GM18508 (cell line): ENCODE results near the gene PRKG1.

Source experiments
- ATAC-seq: cut with Tn5 transposase; IDR thresholded peaks from one replicate; pipeline ENCODE4 v1.9.1; 2021; ENCODE audit warnings: moderate number of reproducible peaks; ENCODE audit not compliant: insufficient read depth, unreplicated experiment

Gene PRKG1

DNA sequence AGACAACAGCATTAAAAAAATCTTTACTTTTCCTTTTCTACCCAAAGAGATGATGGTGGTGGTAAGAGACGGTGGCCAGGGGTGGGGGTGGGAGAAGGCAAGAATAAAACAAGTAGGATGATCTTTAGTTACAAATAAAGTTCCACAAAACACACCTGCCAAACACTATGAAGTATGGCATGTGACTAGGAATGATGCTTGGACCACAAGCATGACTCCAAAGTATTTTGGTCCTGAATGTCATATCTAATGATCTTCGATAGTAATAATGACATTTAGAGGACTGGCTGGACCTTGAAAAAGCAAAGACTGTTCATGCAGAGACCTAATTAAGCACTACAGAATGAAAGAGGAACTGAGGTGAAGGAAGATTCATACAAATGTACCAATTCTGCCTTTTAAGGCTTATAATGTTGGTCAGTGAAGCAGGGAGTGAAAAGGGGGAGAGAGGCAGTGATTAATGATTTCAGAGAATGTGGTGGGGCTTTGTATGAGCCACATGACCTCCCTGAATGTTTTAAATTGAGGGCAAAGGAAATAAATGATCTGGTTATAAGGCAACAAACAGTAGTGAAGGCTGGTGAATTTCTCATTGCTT lies 1210.2 kb downstream of the PRKG1 start:
- ATAC-seq: peak; percentile 62

DNA sequence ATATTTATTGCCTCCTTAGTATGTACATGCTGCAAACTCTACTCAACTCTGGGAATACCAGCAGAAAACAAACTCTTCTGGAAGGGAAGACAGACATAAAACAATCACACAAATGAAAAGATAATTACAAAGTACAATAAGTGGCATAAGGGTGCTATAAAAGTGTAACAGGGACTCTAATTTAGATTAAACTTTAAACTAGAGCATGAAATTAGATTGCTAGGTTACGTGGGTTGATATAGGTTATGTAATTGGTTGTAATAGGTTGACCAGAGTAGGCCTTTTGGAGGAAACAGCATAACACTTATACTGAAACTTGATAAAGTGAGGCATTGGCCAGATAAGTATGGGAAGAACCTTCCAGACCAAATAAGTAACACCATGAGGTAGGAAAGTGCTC lies 1213.6 kb downstream of the PRKG1 start:
- no peak for ATAC-seq

DNA sequence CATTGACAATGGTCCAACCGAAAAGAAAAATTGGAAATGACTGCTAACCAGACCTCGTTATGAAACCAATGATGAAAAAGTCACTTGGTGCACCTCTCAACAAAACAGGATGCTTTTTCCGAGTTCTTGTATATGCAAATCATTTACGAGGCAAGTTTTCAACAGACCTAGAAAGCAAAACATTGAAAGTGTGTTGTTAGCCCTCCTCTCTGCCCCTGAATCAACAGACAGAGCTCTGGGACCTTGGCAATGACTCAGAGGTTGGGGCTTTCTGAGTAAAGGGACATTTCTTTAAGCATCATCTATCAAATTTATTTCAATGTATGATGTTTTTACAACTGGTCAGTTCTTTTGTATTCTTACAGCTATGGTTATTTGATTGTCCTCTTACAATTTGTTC lies 1223.5 kb downstream of the PRKG1 start:
- ATAC-seq: no peak

DNA sequence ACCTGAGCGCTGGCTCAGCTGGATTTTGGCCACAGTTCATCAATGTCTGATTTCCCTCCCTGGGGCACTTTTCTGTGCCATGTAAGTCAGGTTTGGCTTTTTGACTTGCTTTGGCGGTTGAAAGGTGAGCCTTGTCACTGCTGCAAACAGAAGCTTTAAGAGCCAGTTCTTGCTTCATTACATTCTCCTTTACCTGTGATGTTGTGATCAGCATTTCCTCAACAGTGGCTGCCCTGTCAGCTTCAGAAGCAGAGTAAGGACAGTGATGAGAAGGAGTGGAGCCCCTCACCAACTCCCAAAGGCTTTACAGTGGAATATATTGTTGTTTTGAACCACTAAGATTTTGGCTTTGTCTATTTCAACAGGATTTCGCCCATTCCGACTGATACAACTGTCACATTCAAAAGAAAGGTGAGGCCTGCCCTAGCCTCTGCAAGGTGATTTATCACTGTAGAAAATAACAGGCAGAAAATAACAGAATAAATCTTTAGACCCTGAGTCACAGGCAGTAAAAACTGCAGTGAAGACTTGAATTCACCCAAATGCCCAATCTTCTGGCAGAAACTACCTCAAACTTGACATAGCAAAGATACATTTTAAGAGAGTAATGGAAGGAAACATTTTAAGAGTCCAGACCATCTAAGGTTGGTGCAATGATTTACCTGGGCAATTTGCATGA lies 1226.5 kb downstream of the PRKG1 start:
- ATAC-seq: no peak

DNA sequence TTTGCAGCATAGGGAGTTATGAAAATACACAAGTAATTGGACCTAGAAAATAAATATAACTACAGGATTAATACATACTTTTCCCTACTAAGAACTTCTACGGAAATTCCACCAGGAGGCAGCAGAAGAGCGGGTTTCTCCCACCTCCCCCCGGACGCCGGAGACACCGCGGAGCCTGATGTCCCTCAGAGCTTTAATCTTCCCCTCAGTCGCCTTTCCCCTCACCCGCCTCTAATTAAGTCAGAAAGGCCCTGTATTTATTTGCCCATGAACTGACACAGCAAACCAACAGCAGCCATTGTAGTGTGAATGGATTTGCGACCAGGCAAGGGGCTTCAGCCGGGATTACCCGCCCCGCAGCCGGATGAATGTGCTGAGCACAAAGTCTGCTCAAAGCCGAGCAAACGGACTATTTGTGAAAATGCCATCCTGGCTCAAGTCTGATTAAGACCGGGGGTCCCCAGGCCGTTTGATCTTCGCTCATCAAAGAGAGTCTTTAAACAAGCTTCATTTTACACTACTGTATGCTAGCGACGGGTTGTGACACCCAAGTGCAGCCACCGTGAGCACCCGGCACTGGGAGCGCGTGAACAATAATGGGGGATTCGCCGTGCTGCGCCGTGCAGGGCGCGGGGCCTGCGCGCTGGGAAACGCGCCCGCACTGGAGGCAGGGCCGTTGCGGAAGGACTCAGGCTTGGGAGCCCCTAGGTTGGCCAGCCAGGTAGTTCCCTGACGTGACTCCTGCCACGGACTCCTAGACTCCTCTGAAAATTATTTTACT lies 1234.2 kb downstream of the PRKG1 start:
- peak; percentile 76 for ATAC-seq

DNA sequence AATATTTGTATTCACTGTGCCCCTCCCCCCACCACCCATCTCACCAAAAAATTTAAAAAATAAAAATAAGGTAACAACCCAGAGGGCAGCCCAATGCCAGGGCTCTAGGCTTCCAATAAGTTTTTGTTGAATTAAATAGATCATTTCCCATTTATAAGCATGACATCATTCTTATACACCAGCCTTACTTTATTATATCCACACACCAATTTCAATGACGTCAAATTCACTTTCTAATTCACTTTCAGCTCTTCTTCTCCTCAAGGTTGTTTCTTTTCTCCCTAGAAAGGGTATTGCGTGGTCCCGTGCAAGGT lies 1238.6 kb downstream of the PRKG1 start:
- no peak for ATAC-seq

DNA sequence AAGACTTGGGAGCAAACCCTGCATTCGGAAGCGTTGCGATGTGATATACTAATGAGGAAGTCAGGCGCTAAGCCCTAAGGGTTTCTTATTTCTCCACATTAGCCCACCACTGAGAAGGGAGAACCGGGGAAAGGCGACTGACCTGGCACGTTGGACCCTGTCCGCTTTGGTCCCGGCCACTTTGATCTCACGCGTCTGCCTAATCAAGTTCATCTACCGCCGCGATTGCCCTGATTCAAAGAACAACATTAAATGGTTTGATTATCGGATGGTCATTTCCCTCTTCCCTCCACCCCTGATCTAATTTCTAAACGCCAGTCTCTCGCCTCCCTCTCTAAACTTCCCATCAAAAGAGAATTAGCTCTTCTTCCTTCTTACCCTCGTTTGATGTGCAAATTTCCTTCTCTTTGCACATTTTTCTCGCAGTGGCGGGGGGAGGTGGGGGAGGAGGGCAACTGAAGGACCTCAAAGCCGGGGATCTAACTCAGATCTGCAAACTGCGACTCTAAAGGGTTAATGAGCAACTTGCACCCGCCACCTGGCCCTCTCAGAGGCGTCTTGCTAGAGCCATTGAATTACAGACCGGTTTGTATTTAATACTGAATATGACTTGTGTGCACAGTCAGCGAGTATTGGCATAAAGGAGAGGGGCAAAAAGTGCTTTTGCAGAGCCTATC lies 1239.1 kb downstream of the PRKG1 start:
- ATAC-seq: no peak

DNA sequence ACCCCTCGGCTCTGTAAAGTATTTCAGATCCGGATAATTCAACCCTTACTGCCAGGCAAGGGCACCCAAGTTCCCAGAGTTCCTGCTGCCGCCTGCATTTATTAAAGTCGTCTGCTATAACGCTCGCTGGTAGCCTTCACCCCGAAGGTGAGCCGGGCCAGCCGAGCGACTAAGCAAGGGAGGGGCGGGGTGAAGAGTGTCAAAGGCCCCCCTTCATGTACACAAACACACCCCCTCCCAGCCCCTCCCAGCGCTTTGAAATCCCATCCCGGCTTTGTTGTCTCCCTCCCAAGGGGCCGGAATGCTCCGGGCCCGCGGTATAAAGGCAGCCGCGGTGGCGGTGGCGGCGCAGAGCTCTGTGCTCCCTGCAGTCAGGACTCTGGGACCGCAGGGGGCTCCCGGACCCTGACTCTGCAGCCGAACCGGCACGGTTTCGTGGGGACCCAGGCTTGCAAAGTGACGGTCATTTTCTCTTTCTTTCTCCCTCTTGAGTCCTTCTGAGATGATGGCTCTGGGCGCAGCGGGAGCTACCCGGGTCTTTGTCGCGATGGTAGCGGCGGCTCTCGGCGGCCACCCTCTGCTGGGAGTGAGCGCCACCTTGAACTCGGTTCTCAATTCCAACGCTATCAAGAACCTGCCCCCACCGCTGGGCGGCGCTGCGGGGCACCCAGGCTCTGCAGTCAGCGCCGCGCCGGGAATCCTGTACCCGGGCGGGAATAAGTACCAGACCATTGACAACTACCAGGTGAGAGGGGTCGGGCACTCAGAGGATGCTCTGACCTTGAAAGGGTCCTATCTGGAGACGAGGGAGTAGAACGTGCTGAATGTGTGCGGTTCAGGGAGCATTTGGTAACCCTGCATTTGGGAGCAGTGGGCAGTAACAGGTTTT lies 1239.9 kb downstream of the PRKG1 start, which contains the start of gene DKK1:
Gene DKK1 (plus strand): TSS at position 349 of the 889 bp plus-strand sequence. CDS start 154 bp downstream, at position 503.
- no peak for ATAC-seq

DNA sequence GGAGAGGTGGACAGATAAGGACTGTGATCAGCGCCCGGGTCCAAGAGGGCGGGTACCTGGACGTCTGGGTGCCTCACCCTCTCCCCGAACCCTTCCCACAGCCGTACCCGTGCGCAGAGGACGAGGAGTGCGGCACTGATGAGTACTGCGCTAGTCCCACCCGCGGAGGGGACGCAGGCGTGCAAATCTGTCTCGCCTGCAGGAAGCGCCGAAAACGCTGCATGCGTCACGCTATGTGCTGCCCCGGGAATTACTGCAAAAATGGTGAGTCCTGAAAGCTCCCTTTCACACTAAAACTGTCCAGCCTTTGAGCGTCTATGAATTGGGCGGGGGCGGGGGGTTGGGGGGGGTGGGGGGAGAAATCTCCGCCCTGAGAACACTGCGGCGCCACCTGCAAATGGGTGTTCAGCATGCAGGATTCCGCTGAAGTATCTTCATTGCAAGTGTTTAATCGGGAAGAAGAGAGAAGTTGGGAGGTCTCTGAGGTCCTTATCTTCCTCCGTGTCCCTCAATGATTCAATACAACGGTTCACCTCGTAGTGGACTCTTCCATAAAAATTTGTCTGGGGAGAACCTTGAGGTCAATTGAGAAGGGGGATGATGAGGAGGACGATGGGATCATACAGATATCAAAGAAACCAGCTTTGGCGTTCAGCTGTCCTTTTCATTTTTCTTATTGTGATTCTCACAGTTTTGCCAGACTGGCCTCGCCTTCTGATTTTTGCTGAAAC lies 1240.7 kb downstream of the PRKG1 start:
- no peak for ATAC-seq

DNA sequence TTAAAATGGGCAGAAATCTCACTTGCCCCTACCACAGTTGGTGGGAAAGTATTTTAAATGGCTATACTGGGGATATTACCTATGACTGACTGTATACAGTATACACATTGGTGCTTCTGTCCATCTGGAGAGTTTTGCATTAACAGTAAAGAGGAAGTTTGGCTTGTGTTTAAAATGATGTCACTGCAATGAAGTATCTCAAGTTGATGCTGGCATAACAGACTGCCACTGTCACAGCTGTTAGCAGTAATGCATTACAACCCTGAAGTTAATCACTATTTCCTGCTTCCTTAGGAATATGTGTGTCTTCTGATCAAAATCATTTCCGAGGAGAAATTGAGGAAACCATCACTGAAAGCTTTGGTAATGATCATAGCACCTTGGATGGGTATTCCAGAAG lies 1241.7 kb downstream of the PRKG1 start:
- ATAC-seq: no peak

DNA sequence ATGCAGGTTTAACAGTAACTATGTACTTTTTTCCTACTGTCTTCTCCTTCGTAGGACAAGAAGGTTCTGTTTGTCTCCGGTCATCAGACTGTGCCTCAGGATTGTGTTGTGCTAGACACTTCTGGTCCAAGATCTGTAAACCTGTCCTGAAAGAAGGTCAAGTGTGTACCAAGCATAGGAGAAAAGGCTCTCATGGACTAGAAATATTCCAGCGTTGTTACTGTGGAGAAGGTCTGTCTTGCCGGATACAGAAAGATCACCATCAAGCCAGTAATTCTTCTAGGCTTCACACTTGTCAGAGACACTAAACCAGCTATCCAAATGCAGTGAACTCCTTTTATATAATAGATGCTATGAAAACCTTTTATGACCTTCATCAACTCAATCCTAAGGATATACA lies 1242.2 kb downstream of the PRKG1 start:
- ATAC-seq: no peak

DNA sequence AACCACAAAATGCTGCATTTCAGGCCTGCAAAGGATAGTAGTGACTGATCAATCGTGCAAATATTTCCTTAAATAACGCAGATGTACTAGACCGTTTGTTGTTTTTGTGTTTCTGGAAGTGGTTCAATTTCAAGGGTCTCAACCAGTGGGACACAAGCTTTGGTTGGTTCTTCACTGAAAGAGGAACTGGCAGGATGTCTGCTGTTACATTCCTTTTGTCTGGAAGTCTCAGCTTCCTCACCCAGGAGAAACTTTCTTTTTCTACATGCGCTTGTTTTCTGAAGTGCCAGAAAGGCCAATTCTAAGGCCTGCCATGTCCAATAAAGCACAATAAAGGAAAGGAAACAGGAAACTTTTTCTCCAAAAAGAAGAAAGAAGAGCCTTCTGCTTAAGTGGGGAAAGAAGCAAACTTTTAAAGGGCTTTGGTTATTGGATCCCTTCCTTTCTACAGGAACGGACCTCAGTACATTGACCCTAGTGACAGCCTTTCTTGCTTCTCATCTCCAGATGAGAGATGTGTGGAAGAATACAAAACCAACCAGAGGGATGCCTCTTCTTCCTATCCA lies 1243.9 kb downstream of the PRKG1 start:
- no peak for ATAC-seq

DNA sequence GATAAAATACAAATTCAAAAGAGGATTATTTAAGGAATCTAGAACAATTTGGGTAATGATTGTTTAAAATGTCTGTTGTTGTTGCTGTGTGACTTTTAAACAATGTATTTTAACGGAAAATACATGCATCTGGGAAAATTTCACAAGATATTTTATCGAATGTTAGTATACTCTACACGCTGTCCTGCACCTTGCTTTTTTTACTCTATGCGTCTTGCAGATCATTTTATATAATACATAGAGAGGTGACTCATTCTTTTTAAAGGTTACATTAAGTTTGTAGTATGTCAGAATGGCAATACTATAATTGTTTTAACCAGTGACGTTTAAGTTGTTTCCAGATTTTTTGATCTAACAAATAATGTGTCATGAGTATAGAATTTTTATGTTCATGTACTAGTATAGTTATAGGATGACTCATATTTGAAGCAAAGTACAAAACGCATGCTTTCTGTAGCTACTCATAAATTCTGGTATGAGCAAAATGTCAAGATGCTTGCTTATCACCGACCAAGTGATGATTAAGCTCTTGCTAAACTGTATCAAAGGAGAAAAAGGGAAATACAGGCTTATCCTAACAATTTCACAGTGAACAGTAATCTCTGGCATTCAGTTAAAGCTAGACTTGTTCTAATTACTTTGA lies 1244.7 kb downstream of the PRKG1 start:
- ATAC-seq: no peak

DNA sequence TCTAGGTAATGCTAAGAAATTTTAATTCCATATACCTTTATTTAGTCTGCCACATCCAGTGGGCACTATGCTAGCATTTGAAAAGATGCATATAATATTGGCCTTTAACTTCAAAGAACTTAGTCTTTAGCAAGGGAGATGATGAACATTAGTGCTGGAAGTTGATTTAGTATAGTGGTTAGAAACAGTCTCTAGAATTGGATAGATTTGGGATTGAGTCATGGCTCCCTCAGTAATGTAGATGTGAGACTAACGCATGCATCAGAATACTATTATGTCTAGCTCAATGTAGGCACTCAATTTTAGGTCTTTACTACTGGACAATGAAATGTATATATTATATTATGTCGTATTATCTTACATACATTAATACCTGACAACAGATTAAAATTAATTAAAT lies 1245.6 kb downstream of the PRKG1 start:
- ATAC-seq: no peak

DNA sequence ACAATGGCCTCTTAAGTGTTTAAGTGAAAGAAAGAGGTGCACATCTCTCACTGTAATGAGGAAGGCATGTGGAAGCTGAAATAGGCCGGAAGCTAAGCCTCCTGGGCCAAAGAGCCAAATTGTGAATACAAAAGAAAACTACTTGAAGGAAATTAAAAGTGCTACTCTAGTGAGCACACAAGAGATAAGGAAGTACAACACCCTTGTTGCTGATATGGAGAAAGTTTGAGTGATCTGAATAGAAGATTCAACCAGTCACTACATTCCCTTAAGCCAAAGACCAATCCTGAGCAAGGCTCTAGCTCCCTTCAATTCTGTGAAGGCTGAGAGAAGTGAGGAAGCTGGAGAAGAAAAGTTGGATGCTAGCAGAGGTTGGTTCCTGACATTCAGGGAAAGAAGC lies 1248.0 kb downstream of the PRKG1 start:
- no peak for ATAC-seq

DNA sequence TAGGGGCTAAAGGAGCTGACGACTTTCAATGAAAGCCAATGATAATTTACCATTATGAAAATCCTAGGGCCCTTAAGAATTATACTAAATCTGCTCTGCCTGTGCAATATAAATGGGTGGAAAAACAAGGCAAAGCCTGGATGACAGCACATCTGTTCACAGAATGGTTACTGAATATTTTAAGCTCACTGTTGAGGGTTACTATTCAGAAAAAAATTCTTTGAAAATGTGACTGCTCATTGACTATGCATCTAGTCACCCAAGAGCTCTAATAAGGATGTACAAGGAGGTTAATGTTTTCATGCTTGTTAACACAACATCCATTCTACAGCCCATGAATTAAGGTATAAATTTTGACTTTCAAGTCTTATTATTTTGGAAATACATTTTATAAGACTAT lies 1248.6 kb downstream of the PRKG1 start:
- ATAC-seq: no peak

DNA sequence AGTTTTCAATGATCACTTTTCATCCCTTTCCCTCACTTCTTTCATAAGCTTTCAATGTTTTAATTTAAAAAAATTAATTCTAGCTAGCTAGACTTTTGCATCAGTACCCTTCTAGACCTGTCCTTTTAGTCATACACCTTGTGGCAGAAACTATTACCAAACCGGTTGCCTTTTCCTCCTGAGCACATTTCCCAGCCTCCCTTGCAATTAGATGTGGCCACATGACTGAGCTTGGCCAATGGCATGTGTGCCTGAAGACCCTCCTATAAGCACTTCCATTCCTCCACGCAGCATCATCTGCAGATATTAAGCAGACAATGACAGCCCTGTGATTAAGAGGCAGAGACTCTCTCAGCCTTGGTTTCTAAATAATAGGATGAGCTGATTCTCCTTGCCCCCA lies 1252.1 kb downstream of the PRKG1 start:
- ATAC-seq: no peak

DNA sequence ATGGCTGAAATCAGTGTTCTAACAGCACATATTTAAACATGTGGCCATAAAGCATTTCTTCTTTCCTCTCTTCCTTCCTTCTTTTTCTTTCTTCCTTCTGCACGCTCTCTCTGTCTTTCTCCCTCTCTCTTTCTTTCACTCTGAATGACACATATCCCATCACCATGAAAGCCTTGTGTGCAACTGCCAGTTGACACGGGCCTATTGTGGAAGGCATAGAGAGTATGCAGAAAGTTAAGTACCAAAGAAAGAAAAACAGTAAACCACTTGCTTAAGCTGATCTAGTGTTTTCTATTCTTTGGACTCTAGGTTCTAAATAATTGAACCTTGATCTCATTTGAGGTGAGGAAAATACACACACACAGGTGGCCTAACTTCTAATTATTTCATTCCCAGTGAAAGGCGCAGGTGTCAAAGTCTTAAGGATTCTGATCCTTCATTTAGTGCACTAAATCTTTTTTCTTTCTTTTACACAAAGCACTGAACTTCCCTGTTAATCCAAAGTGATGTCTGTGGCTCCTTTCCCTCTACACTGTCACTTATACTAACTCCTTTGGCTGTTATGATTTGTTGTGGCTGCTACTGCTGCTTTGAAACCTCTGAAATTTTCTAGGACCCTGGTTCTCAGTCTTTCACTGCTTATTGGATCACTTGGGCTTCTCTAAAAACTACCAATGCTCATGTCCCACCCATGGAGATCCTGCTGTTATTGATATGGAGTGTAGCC lies 1257.5 kb downstream of the PRKG1 start:
- no peak for ATAC-seq
